Naive thymus-derived CD4-positive, alpha-beta T cell (primary cell): ENCODE data around the gene CAPS2. TPM values are rescaled to one million over a fixed set of nuclear protein-coding genes. Genes with fewer than 3 reads are reported as not detected.

ENCODE experiments used
- ATAC-seq: fragments of 150-1000 bp; cut with Tn5 transposase; 2 replicates; pipeline ENCODE4 v1.10.0; 2021; ENCODE audit warnings: mild to moderate bottlenecking, moderate library complexity
- CTCF ChIA-PET: fragments of 350-600 bp; sonication (Branson Sonifier 250); formaldehyde crosslinking; loops from one replicate; lab custom pipeline; 2021; ENCODE audit warnings: antibody characterized with exemption; lab: Charles Lee
- POLR2A ChIA-PET: fragments of 350-600 bp; sonication (Branson Sonifier 250); formaldehyde crosslinking; loops from one replicate; lab custom pipeline; 2021; ENCODE audit warnings: antibody characterized with exemption, inconsistent platforms; lab: Charles Lee
- DNase-seq, 9 donors: peaks; one replicate each; pipeline versions ENCODE4 v3.0.0 to v3.0.0-alpha.2; 2020 to 2022; ENCODE audit warnings: mixed read lengths in 1 of 9
- H3K27ac ChIP-seq: one replicate; pipeline ENCODE4 v1.7.0; 2013; ENCODE audit warnings: mild to moderate bottlenecking, low read depth, low read length, moderate library complexity
- H3K27me3 ChIP-seq, 2 donors: one replicate each; pipeline ENCODE4 v1.7.0; 2013; ENCODE audit warnings: low read length in 2 of 2, mild to moderate bottlenecking in 2 of 2, moderate library complexity in 2 of 2; ENCODE audit not compliant: control insufficient read depth in 2 of 2, insufficient read depth in 2 of 2
- H3K36me3 ChIP-seq, 3 experiments: 1 replicate in 2 of 3; 2 replicates in 1 of 3; pipeline ENCODE4 v1.7.0; 2013; ENCODE audit warnings: low read length in 3 of 3, mild to moderate bottlenecking in 3 of 3, moderate library complexity in 1 of 3; ENCODE audit not compliant: insufficient read depth in 3 of 3, control insufficient read depth in 2 of 3
- H3K4me1 ChIP-seq, 2 donors: one replicate each; pipeline ENCODE4 v1.7.0; 2013; ENCODE audit warnings: low read length in 2 of 2, mild to moderate bottlenecking in 2 of 2, moderate library complexity in 1 of 2; ENCODE audit not compliant: control insufficient read depth in 2 of 2, insufficient read depth in 2 of 2
- H3K4me3 ChIP-seq: 2 replicates; pipeline ENCODE4 v1.7.0; 2013; ENCODE audit warnings: mild to moderate bottlenecking, low read length
- H3K9me3 ChIP-seq, 3 experiments: 1 replicate in 2 of 3; 2 replicates in 1 of 3; pipeline ENCODE4 v1.7.0; 2013; ENCODE audit warnings: low read length in 3 of 3; ENCODE audit not compliant: control insufficient read depth in 2 of 3
- H3K27ac Mint-ChIP-seq, 9 donors: one replicate each; pipeline ENCODE4 v1.8.0; 2020 to 2022; ENCODE audit warnings: mixed read lengths in 9 of 9, mild to moderate bottlenecking in 8 of 9, moderate library complexity in 5 of 9, inconsistent platforms in 2 of 9
- H3K27me3 Mint-ChIP-seq, 5 donors: one replicate each; pipeline ENCODE4 v1.8.0; 2021 to 2022; ENCODE audit warnings: mixed read lengths in 5 of 5, mild to moderate bottlenecking in 1 of 5
- H3K36me3 Mint-ChIP-seq, 5 donors: one replicate each; pipeline ENCODE4 v1.8.0; 2020 to 2022; ENCODE audit warnings: mixed read lengths in 5 of 5, mild to moderate bottlenecking in 3 of 5, inconsistent platforms in 1 of 5
- H3K4me1 Mint-ChIP-seq, 7 donors: one replicate each; pipeline ENCODE4 v1.8.0; 2020 to 2022; ENCODE audit warnings: mixed read lengths in 7 of 7, mild to moderate bottlenecking in 3 of 7, inconsistent platforms in 1 of 7
- H3K4me3 Mint-ChIP-seq, 10 donors: one replicate each; pipeline ENCODE4 v1.8.0; 2020 to 2022; ENCODE audit warnings: mild to moderate bottlenecking in 10 of 10, mixed read lengths in 10 of 10, moderate library complexity in 6 of 10, inconsistent platforms in 2 of 10
- H3K9me3 Mint-ChIP-seq, 11 donors: one replicate each; pipeline ENCODE4 v1.8.0; 2020 to 2022; ENCODE audit warnings: mixed read lengths in 11 of 11, mild to moderate bottlenecking in 4 of 11, inconsistent platforms in 1 of 11, moderate library complexity in 1 of 11
- intact Hi-C, 2 donors: fragments of 100-400 bp; cut with micrococcal nuclease; formaldehyde crosslinking; loops; one replicate each; pipeline ENCODE4 v1.15.1; 2023
- polyA plus RNA-seq, 2 donors: library from polyadenylated mRNA; unstranded; fragments of 300-500 nt; fragmentation: Illumina TruSeq; gene quantifications; one replicate each; pipeline ENCODE4 v1.2.3, GENCODE V29; 2021
- total RNA-seq, 6 experiments: library from RNA in 5 of 6; stranded (reverse) in 5 of 6; gene quantifications; 1 replicate in 5 of 6; 2 replicates in 1 of 6; pipeline ENCODE4 v1.2.3 and lab custom pipeline; 2021 to 2026

CAPS2 gene
- total and polyA plus RNA-seq, 7 experiments from 2014 or later, result 2.7 to 7.3 (median 3.6) TPM

DNA sequence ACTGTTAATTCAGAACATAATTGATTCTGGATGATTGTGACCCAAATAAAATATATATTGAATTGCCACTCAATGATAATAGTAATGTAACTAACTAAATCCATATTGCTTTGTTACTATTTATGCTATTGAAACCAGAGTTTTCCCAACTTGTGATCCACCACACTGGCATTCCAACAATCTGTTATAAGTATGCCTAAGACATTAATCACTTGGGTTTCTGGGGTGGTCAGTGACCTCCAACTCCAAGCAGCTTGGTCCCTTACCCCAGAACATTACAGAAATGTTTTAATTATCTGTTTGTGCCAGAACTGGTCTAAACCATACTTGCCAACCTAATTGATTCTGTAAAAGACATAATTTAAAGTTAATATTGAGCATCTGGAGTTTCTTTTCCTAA is 14.6 kb downstream of the CAPS2 start:
- Mint-ChIP-seq H3K4me1 (no peaks in the 10 kb centered on the region), H3K4me3 (no peak overlapping the region), H3K27me3 (peaks cover 0 to 19% (median 7%) of the 10 kb centered on the region in 5 donors), H3K27ac (no peak overlapping the region), H3K36me3 (no peaks in the 10 kb centered on the region), H3K9me3 (no peaks in the 10 kb centered on the region)
- DNase-seq (no peak), ATAC-seq (no peak)
- intact Hi-C loops, result no loop called here
- CTCF ChIA-PET, result no interaction called here
- Histone ChIP-seq H3K4me1 (no peaks in the 10 kb centered on the region), H3K36me3 (no peaks in the 10 kb centered on the region), H3K9me3 (no peaks in the 10 kb centered on the region), H3K4me3 (no peak overlapping the region), H3K27me3 (no peaks in the 10 kb centered on the region), H3K27ac (no peak overlapping the region)
- POLR2A ChIA-PET, result no interaction called here

DNA sequence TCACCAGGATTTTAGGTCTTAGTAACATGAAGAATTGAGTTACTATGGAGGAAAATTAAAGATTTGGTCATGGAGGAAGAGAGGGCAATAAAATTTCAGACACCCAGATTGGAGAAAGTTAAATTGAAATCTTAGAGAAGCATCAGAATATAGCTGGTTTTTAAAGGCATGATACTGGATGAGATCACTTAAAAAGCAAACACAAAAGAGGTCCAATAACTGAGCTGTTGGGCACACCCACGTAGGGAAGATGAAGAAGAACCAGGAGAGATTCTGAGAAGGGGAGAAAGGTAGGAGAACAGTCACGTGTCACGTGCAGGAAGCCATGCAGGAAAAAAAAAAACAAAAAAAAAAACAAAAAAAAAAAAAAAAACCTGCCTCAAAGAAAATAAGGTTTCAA is 18.8 kb downstream of the CAPS2 start:
- Histone ChIP-seq H3K27me3 (no peaks in the 10 kb centered on the region), H3K36me3 (no peaks in the 10 kb centered on the region), H3K4me1 (no peaks in the 10 kb centered on the region), H3K27ac (no peak overlapping the region), H3K9me3 (no peaks in the 10 kb centered on the region), H3K4me3 (no peak overlapping the region)
- no peaks in the 10 kb centered on the region for H3K4me1 Mint-ChIP-seq
- CTCF ChIA-PET, result no interaction called here
- DNase-seq (no peak), ATAC-seq (no peak)
- POLR2A ChIA-PET, result interaction anchor here (0.5 kb wide), 1 partner anchor 169 kb away, joined by 3 read pairs; no protein-coding TSS in a partner anchor
- H3K36me3 Mint-ChIP-seq, result no peaks in the 10 kb centered on the region
- no peak overlapping the region for H3K4me3 Mint-ChIP-seq
- no peaks in the 10 kb centered on the region for H3K9me3 Mint-ChIP-seq
- no peak overlapping the region for H3K27ac Mint-ChIP-seq
- H3K27me3 Mint-ChIP-seq, result peaks cover 0 to 5% (median 0%) of the 10 kb centered on the region in 5 donors
- intact Hi-C loops, result no loop called here

- no peaks in the 10 kb centered on the region for H3K4me1 Mint-ChIP-seq
- H3K27me3 ChIP-seq, result no peaks in the 10 kb centered on the region
- no peaks in the 10 kb centered on the region for H3K27me3 Mint-ChIP-seq
- H3K36me3 Mint-ChIP-seq, result peaks cover 0 to 4% (median 0%) of the 10 kb centered on the region in 5 donors
- CTCF ChIA-PET, result no interaction called here
- POLR2A ChIA-PET, result no interaction called here
- H3K27ac Mint-ChIP-seq, result no peak overlapping the region
- no peaks in the 10 kb centered on the region for H3K36me3 ChIP-seq
- DNase-seq (no peak), ATAC-seq (no peak)
- no peak overlapping the region for H3K4me3 Mint-ChIP-seq
- intact Hi-C loops, result no loop called here
- H3K4me3 ChIP-seq, result no peak overlapping the region
- H3K9me3 ChIP-seq, result no peaks in the 10 kb centered on the region
- no peaks in the 10 kb centered on the region for H3K4me1 ChIP-seq
- H3K9me3 Mint-ChIP-seq, result no peaks in the 10 kb centered on the region
- no peak overlapping the region for H3K27ac ChIP-seq
These were observed 21.8 kb downstream of the CAPS2 start for GRCh38 chr12:75308279-75308678.

DNA sequence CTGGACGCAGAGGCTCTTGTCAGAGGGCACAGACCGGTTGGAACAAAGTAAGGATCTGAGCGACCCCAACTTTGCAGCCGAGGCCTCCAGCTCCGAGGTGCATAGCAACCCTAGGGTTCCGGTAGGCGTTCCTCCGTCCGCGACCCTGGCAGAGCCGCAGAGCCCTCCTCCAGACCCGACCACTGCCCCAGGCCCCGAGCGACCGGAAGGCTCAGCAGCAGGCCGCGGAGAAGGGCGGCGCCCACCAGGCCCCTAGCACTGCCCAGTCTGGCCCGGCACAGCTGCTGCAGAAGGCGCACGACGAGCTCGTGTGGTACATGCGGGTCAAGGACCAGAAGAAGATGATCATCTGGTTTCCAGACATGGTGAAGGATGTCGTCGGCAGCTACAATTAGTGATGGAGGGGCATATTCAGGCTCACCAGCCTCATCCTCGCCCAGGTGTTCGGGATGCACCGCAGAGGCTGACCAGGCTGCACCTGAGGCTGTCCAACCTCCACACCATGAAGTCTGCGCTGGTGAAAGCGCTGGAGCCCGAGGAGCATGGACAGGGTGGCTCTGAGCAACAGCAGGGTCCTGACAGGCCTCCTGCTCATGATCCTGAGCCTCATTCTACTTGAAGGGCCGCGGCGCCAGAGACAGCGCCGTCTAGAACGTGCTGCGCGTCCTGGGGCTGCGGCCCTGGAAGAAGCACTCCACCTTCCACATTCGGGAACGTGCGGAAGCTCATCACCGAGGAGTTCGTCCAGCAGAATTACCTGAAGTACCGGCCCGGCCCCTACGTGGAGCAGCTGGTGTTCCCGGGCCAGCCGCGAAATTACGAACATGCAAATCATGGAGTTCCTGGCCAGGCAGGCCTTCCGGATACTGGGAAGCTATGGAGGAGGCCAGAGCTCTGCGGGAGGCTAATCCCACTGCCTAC is 24.5 kb downstream of the CAPS2 start:
- H3K4me3 Mint-ChIP-seq, result no peak overlapping the region
- DNase-seq (no peak), ATAC-seq (no peak)
- no peak overlapping the region for H3K27ac Mint-ChIP-seq
- ChIA-PET CTCF (interaction anchor here (0.6 kb wide), 1 partner anchor 379 kb away, joined by 3 read pairs; no protein-coding TSS in a partner anchor), POLR2A (no interaction called here)
- intact Hi-C loops, result no loop called here
- no peaks in the 10 kb centered on the region for H3K36me3 ChIP-seq
- no peaks in the 10 kb centered on the region for H3K4me1 Mint-ChIP-seq
- H3K36me3 Mint-ChIP-seq, result peaks cover 0 to 4% (median 0%) of the 10 kb centered on the region in 5 donors
- no peak overlapping the region for H3K4me3 ChIP-seq
- H3K9me3 Mint-ChIP-seq, result no peaks in the 10 kb centered on the region
- H3K9me3 ChIP-seq, result no peaks in the 10 kb centered on the region
- no peaks in the 10 kb centered on the region for H3K27me3 ChIP-seq
- H3K27ac ChIP-seq, result no peak overlapping the region
- H3K27me3 Mint-ChIP-seq, result no peaks in the 10 kb centered on the region
- no peaks in the 10 kb centered on the region for H3K4me1 ChIP-seq

GRCh38 chr12:75302781-75303180 is 27.3 kb downstream of the CAPS2 start:
- H3K4me1 Mint-ChIP-seq, result no peaks in the 10 kb centered on the region
- intact Hi-C loops, result no loop called here
- no peak overlapping the region for H3K27ac Mint-ChIP-seq
- no peaks in the 10 kb centered on the region for H3K4me1 ChIP-seq
- H3K27me3 Mint-ChIP-seq, result no peaks in the 10 kb centered on the region
- no peak overlapping the region for H3K4me3 ChIP-seq
- ChIA-PET POLR2A (no interaction called here), CTCF (no interaction called here)
- H3K36me3 Mint-ChIP-seq, result peaks cover 0 to 4% (median 0%) of the 10 kb centered on the region in 5 donors
- H3K4me3 Mint-ChIP-seq, result no peak overlapping the region
- no peaks in the 10 kb centered on the region for H3K36me3 ChIP-seq
- H3K27ac ChIP-seq, result no peak overlapping the region
- DNase-seq, result no peak
- no peak for ATAC-seq
- H3K9me3 ChIP-seq, result no peaks in the 10 kb centered on the region
- no peaks in the 10 kb centered on the region for H3K27me3 ChIP-seq
- H3K9me3 Mint-ChIP-seq, result no peaks in the 10 kb centered on the region

DNA sequence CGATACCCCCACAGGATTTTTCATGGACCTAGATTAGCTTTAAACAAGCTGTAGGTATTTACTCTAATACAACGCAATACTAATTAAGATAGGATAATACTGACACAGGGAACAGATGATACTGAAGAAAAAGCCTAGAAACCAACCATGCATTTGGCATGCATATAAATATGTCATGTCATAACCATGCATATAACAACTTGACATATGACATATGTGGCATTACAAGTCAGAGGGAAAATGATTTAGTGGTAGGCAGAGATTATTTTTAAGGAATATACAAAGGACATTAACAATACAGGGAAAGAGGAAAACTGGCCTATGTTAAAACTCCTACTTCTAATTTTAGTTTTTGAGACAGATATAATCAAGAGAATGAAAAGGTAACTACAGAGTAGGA is 27.9 kb downstream of the CAPS2 start:
- Histone ChIP-seq H3K9me3 (no peaks in the 10 kb centered on the region), H3K27ac (no peak overlapping the region), H3K4me3 (no peak overlapping the region), H3K36me3 (no peaks in the 10 kb centered on the region), H3K4me1 (no peaks in the 10 kb centered on the region), H3K27me3 (no peaks in the 10 kb centered on the region)
- no peaks in the 10 kb centered on the region for H3K9me3 Mint-ChIP-seq
- DNase-seq (no peak), ATAC-seq (no peak)
- H3K27ac Mint-ChIP-seq, result no peak overlapping the region
- ChIA-PET CTCF (no interaction called here), POLR2A (no interaction called here)
- H3K27me3 Mint-ChIP-seq, result no peaks in the 10 kb centered on the region
- no peak overlapping the region for H3K4me3 Mint-ChIP-seq
- intact Hi-C loops, result no loop called here
- no peaks in the 10 kb centered on the region for H3K4me1 Mint-ChIP-seq
- peaks cover 0 to 4% (median 0%) of the 10 kb centered on the region in 5 donors for H3K36me3 Mint-ChIP-seq

DNA sequence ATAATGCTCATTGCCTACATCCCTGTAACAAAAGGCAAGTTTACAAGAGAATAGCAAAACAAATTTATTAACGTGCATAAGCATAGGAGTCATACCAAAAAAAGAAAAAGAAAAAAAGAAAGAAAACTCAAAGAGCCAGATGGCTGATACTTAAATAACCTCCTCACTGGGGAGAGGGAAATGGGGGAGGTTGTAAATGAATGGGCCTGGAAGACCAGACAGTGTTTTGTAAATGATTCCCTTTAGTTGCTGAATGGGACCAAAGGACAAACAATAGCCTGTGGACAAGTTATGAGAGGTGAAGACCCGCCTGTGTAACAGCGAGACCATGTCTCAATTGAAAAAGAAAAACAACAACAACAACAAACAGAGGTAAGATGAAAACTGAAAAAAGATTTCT is 35.3 kb downstream of the CAPS2 start:
- no peaks in the 10 kb centered on the region for H3K4me1 Mint-ChIP-seq
- CTCF ChIA-PET, result no interaction called here
- no peaks in the 10 kb centered on the region for H3K9me3 ChIP-seq
- H3K4me1 ChIP-seq, result no peaks in the 10 kb centered on the region
- no peaks in the 10 kb centered on the region for H3K27me3 Mint-ChIP-seq
- DNase-seq (no peak), ATAC-seq (no peak)
- H3K27me3 ChIP-seq, result no peaks in the 10 kb centered on the region
- POLR2A ChIA-PET, result no interaction called here
- intact Hi-C loops, result loop anchor here in 1 of 2 donors (5.0 kb wide), 1 partner anchor 607 kb away; no protein-coding TSS in a partner anchor
- no peaks in the 10 kb centered on the region for H3K36me3 ChIP-seq
- H3K36me3 Mint-ChIP-seq, result no peaks in the 10 kb centered on the region
- H3K4me3 ChIP-seq, result no peak overlapping the region
- H3K4me3 Mint-ChIP-seq, result no peak overlapping the region
- no peak overlapping the region for H3K27ac ChIP-seq
- H3K9me3 Mint-ChIP-seq, result no peaks in the 10 kb centered on the region
- H3K27ac Mint-ChIP-seq, result no peak overlapping the region
